GM21515 (cell line): Measurements from ENCODE around the gene PLA2G2F.

Source experiments
- ATAC-seq: cut with Tn5 transposase; IDR thresholded peaks from one replicate; pipeline ENCODE4 v1.9.1; 2021; ENCODE audit not compliant: unreplicated experiment

Gene PLA2G2F

DNA sequence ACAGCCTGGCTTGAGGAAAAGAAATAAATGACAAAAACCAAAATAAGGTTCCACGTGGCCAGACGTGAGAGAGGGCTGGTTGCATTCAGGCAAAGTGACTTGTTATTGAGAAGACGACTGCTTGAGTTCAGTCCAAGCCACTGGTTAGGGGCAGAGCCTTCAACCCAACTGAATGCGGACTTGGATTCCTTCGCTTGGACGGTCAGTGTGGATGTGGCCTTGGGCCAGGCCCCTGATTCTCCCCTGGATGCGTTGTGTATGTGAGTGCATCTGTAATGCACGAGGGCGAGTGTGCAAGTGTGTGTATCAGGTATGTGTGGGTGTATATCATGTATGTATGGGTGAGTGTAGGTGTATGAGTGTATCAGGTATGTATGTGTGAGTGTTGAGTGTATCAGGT lies 1.9 kb downstream of the PLA2G2F start:
- ATAC-seq, result no peak

DNA sequence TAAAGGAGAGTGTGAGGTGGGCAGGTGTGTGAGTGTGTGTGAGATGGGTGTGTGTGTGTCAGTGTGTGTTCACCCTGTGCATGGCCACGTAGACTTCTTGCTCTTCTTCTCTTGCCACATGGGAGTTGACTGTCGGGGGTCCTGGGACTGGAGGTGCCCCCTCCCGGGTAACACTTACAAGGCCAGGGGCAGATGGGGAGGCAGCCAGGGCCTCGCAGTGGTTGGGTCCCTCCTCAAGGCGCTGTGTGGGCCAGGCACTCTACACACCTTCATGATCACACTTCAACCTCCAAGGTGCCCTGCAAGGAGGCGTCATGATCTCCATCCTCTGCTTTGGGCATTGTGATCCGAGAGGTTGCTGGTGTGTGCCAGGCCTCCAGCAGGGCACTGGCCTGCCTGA lies 2.3 kb downstream of the PLA2G2F start:
- ATAC-seq, result no peak

DNA sequence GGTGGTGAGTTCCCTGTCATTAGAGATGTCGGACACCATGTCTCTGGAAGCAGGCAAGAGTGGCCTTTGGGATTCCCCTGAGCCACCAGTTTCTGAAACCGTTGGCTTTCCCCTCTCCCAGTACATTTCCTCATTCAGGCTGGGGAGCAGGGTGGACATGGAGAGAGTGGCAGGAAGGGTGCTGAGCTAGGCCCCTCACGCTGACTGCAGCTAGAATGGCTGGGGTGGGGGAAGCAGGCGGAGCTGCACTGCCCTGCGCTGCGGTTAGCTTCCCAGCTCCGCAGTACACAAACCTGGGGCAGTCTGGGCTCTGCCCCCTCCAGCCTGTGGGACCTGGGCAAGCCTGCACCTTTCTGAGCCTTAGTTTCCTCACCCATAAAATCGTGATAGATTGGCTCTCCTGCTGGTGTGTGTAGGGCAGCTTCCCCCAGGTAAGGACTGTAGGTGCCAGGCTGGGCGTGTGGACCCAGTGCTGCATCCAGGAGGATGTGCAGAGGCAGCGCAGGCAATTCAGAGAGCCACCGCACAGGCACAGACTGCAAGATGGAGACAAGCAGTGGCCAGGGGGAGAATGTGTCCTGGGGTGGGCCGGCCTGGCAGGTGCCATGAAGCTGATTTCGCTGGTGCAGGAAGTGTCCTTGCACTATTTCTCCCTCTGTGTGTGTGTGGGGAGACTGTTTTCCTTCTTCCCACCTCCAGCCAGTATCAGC lies 3.0 kb downstream of the PLA2G2F start:
- no peak for ATAC-seq

DNA sequence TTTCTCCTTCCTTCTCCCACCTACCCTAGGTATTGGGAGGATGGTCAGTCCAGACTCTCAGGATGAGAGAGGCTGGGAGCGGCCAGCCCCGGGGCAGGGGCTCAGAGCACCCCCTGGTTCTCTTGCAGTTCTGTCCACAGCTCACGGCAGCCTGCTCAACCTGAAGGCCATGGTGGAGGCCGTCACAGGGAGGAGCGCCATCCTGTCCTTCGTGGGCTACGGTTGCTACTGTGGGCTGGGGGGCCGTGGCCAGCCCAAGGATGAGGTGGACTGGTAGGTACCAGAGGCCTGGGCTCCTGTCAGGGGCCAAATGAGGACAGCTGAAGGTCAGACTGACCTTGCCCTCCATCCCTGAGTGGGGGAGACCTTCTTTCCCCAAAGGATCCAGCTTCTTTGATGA lies 4.2 kb downstream of the PLA2G2F start:
- no peak for ATAC-seq

DNA sequence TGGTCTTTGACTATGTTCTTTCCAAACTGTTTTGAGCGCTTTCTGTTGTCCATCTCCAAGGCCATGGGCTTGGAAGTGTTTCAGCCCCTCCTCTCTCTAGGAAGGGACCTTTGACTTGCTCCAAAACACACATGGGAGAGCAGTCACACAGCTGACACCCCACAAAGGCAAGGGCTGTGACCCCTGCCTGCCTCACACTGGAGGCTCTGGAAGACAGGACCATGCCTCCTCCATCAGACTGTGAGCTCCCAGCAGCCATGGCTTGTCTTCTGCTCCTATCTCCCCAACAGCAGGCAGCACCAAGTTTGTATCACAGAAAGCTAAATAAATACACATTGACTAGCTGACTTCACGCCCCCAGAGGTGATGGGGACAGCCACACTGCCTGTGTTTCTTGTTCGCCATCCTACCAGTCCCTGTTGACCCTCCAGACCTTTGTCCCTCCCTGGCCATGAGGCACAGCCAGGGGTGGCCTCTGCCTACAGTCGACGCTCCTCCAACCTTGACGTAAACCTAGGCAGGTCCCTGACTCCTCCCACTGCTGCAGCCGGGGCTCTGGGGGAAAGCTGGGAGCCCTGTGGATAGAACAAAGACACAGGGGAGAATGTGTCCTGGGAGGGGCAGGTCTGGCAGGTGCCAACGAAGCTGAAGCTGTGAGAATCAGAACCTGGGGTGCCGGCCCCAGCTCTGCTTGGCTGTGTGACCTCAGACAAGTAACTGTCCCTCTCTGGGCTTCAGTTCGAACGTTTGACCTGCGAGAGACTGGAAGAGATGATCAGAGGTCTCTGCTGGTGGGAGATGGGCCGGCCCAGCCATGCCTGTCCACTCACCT lies 4.8 kb downstream of the PLA2G2F start:
- no peak for ATAC-seq

DNA sequence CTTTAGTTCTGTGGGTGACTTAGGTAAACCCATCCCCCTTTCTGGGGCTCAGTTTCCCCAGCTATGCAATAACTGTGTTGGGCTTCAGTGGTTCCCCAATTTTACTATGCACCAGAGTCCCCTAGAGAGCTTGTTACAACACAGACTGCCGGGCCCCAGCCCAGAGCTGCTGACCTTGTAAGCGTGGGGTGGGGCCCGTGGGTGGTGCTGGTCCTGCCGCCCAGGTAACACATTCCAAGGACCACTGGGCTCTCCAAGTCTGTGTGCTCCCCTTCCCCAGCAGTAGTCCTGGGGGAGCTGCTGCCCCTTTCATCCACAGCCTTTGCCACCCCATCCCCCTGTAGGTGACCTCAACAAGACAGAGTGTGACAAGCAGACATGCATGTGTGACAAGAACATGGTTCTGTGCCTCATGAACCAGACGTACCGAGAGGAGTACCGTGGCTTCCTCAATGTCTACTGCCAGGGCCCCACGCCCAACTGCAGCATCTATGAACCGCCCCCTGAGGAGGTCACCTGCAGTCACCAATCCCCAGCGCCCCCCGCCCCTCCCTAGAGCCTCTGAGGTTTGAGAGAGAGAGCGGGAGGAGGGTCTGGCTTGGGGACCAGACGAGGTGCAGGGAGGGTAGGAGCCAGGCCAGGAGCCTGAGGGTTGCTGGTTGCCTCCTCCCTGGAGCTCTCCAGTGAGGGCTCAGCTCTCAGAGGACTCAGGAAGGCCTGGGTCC lies 8.9 kb downstream of the PLA2G2F start:
- no peak for ATAC-seq

DNA sequence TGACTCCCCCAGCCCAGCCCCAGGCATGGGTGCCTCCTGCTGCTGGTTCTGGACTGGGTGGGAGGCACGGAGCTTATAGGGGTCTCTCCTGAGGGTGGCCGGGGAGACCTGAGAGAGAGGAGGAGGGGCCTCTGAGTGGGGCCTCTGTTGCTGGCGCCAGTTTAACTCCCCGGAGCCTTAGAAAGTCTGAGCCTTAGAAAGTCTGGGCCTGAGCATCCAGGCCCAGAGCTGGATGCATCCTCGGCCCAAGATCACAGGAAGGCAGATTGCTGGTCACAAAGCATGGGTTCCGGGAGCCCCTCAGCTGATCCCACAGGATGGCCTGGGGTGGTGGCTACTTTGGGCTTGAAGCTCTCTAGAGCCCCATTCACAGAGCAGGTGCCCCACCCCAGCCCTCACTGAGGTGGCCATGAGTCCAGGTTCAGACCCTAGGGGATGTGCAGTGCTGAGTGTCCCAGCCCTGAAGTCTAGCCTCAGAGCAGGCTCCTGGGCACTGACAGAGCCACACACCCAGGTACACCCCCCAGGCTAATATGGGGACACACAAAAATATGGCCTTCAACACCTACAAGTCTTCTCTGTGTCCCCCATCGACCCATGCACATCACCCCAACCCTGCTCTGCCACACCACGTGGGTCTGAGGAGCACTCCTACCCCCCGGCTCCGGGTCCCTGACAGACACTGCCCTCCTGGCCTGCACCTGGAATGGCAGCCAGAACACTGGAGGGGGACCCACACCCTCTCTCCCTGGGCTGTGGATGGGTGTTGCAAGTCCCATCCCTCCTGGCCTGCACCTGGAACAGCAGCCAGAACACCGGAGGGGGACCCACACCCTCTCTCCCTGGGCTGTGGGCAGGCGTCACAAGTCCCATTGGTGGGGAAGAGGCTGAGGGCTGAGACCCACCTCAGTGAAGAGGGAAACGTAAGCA lies 9.7 kb downstream of the PLA2G2F start:
- no peak for ATAC-seq

DNA sequence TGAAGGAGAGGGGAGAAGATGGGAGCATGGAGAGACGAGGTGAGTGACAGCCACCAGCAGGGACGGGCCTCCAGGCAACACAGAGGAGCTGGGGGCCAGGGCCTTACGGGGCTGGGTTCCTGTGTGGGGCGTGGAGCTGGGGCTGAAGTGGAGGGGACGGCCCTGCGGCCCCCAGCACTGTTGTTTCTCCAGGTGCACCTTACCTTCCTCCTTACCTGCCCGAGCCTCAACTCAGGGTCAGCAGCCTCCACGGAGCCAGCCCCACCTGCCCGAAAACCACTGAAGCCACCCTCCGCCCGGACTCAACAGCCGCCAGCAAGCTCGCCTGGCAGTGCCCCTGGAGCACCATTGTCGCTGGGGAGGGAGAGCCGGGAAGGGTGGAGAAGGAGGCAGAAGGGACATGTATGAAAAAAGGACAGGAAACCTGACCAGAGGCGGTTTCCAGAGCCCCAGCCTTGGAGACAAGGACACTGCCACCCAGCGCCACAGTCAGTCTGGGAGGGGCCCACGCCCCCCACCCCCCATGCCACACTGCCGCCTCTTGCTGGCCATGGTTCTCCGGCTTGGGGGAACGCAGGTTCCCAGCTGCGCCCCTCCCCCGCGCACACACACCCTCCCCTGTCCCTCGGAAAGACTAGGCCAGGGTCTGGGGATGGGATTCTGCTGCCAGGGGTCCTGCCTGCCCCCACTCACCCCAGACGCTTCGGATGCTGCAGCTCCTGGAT lies 10.6 kb downstream of the PLA2G2F start:
- ATAC-seq, result no peak

DNA sequence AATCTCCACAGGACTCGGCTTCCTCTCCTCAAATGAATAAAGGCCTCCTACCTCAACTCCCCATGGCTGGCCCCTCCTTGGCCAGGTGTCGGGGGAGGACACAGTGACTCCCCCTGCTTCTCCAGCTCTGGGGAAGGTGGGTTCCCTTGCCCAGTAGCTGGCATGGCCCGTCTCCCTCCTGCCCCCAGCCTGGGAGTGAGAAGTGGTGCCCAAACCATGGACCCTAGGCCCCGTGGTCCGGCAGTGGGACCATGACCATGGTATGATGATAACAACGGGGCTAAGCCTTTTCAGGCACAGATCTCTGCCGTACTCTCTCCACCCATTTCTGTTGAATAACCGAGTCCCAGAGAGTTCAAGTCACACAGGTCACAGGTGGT lies 11.2 kb downstream of the PLA2G2F start:
- no peak for ATAC-seq

DNA sequence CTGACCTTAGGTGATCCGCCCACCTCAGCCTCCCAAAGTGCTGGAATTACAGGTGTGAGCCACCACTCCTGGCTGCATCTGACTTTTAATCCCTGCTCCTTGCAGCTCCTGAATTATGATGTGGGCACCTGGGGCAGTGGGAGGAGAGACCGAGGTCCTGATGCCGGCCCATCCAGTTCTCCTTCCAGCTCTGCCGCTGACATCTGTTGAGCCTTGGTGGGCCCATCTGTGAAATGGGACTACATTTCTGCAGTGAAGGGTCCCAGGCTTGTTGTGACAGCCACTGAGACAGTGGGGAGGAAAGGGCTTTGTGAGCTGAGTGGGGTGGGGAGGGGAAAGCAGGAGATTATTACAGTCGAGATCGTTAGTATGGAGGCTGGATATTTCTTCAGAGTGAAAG lies 11.8 kb downstream of the PLA2G2F start:
- ATAC-seq, result no peak

DNA sequence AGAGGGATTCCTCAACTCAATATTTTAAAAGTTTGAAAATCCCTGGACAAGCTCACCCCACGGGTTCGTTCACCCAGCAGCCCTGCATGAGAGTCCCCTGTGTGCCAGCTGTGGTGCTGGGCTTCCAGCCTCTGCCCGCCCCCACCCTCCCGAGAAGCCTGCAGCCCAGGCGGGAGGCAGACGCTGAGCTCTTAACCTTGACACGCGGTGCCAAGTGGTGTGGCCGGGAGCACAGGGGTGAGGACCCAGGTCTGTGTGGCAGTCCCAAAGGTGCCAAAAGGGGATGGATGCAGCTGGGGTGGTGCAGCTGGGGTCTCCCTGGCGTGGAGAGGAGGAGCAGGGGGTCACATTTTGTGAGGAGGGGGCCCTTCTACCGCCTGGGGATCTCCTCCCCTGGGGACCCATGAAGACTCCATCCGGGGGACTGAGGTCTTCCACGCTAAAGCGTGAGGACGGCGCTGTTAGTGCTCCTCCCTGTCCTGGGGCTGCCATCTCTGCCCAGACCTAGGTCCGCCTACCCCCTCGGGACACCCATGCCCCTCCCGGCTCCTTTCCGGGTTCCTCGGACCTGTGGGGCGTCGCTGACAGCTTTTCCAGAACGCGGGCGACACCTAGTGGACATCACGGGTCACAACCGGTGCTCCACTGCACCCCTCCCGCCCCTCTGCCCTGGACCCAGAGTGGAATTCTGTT lies 12.9 kb downstream of the PLA2G2F start:
- ATAC-seq, result no peak

DNA sequence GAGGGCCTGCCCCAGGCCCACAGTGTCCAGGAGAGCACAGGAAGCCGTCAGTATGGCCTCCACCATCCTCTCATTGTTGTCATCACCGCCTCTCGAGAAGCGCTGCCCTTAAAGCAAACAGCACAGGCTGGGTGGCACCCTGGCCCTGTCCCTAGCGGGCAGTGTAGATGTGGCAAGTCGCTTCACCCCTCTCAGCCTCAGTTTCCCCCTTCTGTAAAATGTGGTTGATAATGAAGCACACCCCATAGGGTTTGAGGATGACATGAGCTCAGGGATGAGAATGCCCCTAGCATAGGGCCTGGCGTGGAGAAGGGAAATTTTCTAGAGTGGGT lies 13.4 kb downstream of the PLA2G2F start:
- no peak for ATAC-seq

DNA sequence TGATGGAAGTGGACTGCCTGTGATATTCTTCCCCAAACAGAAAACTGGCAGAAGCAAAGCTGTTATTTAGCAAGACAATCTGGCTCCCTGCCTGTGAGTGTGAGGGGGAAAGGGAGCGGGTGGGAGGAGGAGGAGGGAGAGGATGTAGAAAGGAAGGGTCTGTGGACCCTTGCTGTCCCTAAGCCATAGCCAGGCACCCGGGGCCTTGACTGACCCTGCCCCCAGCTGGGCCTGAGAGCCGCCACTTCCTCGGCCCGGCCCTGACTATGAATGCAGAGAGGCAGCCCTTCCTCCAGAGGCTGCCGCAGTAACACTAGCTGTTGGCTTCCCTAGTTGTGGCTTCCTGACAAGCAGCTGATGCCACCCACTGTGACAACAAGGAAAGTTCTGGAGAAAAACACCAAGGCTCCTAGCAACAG lies 13.9 kb downstream of the PLA2G2F start:
- ATAC-seq, result no peak

DNA sequence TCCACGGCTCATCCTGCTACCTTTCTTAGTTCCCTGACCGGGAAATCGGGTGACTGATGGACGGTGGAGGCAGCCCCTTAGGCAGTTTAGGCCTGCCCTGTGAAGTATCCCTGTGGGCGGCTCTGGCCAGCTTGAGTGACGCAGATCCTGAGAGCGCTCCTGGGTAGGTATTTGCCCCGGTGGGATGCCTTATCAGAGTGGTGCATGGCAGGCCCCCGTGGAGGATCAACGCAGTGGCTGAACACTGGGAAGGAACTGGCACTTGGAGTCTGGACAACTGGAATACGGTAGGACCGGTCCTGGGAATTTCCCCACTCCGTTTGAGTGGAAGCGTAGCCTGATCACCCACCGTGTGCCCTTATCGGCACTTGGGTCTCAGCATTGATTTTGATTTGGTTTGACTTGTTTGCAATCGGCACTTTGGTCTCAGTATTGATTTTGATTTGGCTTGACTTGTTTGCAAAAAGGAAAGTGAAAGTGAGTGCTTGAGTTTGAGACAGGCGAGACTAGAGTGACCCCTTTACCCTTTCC lies 15.2 kb downstream of the PLA2G2F start:
- no peak for ATAC-seq

DNA sequence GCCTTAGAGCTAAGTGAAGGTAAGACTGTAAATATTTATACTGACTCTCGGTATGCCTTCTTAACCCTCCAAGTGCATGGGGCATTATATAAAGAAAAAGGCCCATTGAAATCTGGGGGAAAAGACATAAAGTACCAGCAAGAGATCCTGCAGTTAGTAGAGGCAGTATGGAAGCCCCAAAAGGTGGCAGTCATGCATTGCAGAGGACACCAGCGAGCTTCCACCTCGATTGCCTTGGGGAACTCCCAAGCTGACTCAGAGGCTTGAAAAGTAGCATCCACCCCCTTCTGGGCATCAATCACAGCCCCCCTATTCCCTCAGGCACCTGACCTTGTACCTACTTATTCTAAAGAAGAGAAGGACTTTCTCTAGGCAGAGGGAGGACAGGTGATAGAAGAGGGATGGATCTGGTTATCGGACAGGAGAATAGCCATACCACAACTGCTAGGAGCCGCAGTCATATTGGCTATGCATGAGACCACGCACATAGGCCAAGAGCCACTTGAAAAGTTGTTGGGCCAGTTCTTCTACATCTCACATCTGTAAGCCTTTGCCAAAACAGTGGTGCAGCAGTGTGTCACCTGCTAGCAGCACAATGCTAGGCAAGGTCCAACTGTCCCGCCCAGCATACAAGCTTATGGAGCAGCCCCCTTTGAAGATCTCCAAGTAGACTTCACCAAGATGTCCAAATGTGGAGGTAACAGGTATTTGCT lies 19.4 kb downstream of the PLA2G2F start:
- ATAC-seq, result no peak

DNA sequence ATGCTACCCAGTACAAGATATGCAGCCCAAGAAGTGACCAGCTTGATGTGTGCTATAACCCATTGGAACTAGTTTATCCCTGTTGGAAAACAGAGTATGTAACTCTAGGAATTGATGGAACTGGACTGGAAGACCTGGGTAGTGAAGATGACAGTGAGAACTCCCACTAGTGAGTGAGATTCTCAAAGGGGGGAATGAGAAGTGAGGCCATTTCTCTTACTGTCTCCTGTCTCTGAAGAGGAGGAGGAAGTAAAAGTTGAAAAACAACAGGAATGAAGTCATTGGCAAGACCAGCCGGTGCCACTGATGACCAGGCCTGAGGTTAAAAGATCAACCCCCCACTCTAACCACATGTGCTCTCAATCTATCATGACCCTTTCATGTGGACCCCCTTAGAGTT lies 20.9 kb downstream of the PLA2G2F start:
- no peak for ATAC-seq

DNA sequence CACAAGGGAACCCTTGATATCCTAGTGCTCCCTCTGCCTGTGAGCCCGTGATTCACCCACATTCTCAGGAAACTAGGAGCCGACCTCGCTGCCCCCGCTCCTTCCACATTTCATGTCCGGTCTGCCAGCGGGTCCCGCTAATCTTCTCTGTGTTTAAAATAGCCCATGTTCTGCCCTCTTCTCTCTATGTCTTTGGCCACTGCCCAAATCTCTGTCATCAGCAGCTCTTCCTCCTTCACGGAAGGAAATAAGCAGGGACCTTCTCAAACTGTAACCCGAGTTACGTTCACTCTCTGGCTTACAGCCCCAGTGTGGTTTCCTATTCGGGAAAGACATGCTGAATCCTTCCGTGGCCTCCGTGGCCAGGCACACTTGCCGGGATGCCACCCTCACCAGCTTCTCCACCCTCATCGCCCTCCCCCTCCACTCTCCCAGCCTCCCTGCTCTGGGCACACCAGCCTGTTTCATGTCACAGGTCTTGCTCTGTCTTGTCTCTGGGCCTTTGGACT lies 25.6 kb downstream of the PLA2G2F start:
- no peak for ATAC-seq

DNA sequence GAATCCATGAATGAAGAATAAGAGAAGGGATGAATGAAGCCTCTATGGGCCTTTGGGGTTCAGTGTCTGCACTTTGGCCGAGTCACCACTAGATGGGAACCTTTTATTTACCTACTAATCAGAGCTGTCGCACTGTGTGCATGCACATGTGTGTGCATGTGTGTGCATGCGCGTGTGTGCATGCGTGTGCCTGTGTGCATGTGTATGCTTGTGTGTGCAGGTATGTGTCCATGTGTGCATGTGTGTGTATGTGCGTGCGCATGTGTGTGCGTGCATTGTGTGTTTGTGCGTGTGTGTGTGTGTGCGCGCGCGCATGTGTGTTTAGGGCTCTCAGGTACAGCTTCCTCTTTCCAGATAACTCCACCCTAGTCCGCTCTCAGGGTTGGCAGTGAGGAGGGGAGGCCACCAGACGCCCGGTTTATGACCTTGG lies 26.4 kb downstream of the PLA2G2F start:
- ATAC-seq, result no peak

DNA sequence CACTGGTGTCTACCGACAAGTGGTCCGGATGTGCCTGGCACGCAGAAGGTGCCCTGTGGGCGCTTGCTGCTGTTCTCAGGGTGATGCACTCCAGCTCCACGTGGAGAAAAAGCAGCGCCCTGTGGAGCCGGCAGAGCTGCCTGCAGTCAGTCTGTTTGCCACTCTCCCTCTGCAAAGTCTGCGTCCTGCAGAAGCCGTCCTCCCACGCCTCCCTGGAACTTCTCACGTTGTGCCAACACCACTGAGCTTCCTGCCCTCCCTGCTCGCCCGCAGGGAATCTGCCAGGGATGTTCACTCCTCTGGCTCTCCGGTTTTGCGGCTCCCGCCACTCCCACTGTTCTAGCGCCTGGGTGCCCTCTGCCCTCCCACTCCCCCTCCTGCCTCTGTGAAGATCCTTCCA lies 26.9 kb downstream of the PLA2G2F start:
- no peak for ATAC-seq
